K562 (cell line): ENCODE data around the gene KIF3A. TPM values are rescaled to one million over a fixed set of nuclear protein-coding genes. Genes with fewer than 3 reads are reported as not detected.

Experiments used
- DMBX1 ChIP-seq: fragments of 250-450 bp; sonication (Bioruptor Pico); IDR thresholded peaks from 2 replicates; pipeline ENCODE4 v1.8.0; 2022; ENCODE audit warnings: inconsistent platforms, mild to moderate bottlenecking, moderate library complexity, borderline replicate concordance
- EGR1 ChIP-seq: fragments of 450-650 bp; conservative IDR thresholded peaks from 2 replicates; pipeline ENCODE4 v1.6.1; 2017; ENCODE audit warnings: mild to moderate bottlenecking
- GTF2F1 ChIP-seq: IDR thresholded peaks from 2 replicates; pipeline ENCODE4 v1.6.1; 2011; ENCODE audit warnings: low read depth, low read length, improper control_type of control experiment
- ID3 ChIP-seq, 2 experiments: fragments of 250-450 bp in 1 of 2; fragments of 450-650 bp in 1 of 2; sonication (Bioruptor Pico) in 1 of 2; IDR thresholded peaks; 2 replicates each; pipeline versions ENCODE4 v1.6.1 to v1.8.0; 2016 to 2021; ENCODE audit warnings: mild to moderate bottlenecking in 2 of 2, moderate library complexity in 2 of 2, missing compliant biosample characterization in 1 of 2, missing genetic modification characterization in 1 of 2
- MITF ChIP-seq: IDR thresholded peaks from 2 replicates; pipeline ENCODE4 v1.6.1; 2014; ENCODE audit warnings: antibody characterized with exemption
- REST ChIP-seq, 2 experiments: fragments of 450-650 bp; formaldehyde crosslinking in 1 of 2; IDR thresholded peaks; 2 replicates each; pipeline versions ENCODE4 v1.4.0 to v1.6.1; 2014 to 2020; ENCODE audit warnings: mild to moderate bottlenecking in 2 of 2, borderline replicate concordance in 1 of 2, low read depth in 1 of 2
- SRSF1 ChIP-seq: fragments of 200-400 bp; formaldehyde crosslinking; IDR thresholded peaks from 2 replicates; pipeline ENCODE4 v1.6.1; 2017; ENCODE audit warnings: mild to moderate bottlenecking, low read depth, low read length, moderate library complexity
- STAT6 ChIP-seq: sonication (generic); formaldehyde crosslinking; IDR thresholded peaks from 2 replicates; pipeline ENCODE4 v1.8.1; 2023; ENCODE audit warnings: mild to moderate bottlenecking, missing genetic modification reagents
- TCF7L2 ChIP-seq: fragments of 150-350 bp; IDR thresholded peaks from 2 replicates; pipeline ENCODE4 v1.6.1; 2016; ENCODE audit warnings: low read depth, mild to moderate bottlenecking, low read length, moderate library complexity
- TEAD4 ChIP-seq, 2 experiments: sonication (generic) in 1 of 2; formaldehyde crosslinking in 1 of 2; IDR thresholded peaks; 2 replicates each; pipeline versions ENCODE4 v1.6.1 to v1.8.0; 2012 to 2022; ENCODE audit warnings: borderline replicate concordance in 1 of 2, inconsistent platforms in 1 of 2, low read length in 1 of 2, mild to moderate bottlenecking in 1 of 2, missing genetic modification reagents in 1 of 2
- ZNF445 ChIP-seq: fragments of 250-450 bp; sonication (Bioruptor Pico); IDR thresholded peaks from 2 replicates; pipeline ENCODE4 v1.4.0; 2020; ENCODE audit warnings: low read depth, mild to moderate bottlenecking, moderate library complexity
- polyA plus RNA-seq, 8 experiments: library from polyadenylated mRNA; depleted of rRNA in 4 of 8; stranded (reverse) in 5 of 8; unstranded in 3 of 8; fragments of >200 nt; fragmentation: Nextera tagmentation in 2 of 8; fragmentation: Illumina TruSeq in 1 of 8; extraction: Ambion mirVana in 2 of 8; extraction: Trizol in 1 of 8; gene quantifications; 2 replicates each; pipeline versions ENCODE4 v1.2.1 to v1.2.3, GENCODE V29; 2011 to 2014; ENCODE audit warnings: inconsistent platforms in 1 of 8, missing spikeins in 1 of 8
- total RNA-seq, 7 experiments: library from RNA; depleted of rRNA in 6 of 7; stranded (reverse); fragments of >200 nt in 6 of 7; fragmentation: Illumina TruSeq in 2 of 7; extraction: Trizol in 2 of 7; gene quantifications; 2 replicates each; pipeline versions ENCODE4 v1.2.1 to v1.2.3, GENCODE V29; 2011 to 2021; ENCODE audit warnings: low replicate concordance in 1 of 7

KIF3A gene
- total and polyA plus RNA-seq, 9 of the 15 experiments (the other 6 are each of a cell fraction or from before 2014, with no cell fraction given) = 1.5 to 7.8 (median 6.0) TPM

- no peak for TF ChIP-seq MITF
- no peak for TF ChIP-seq EGR1
- TF ChIP-seq GTF2F1 = peak; percentile 80
- no peak for TF ChIP-seq REST (IDR thresholded peaks at IDR 0.05; ENCODE audit: borderline replicate concordance)
- TF ChIP-seq REST (CRISPR knock-in tag; IDR thresholded peaks at IDR 0.05; ENCODE audit: low read depth) = peak; percentile 88
- no peak for TF ChIP-seq STAT6 (CRISPR knock-in tag)
- TF ChIP-seq TEAD4 (IDR thresholded peaks at IDR 0.05; ENCODE audit: low read length) = peak; percentile 69
- TF ChIP-seq TEAD4 (CRISPR knock-in tag; IDR thresholded peaks at IDR 0.05; ENCODE audit: borderline replicate concordance) = no peak
- TF ChIP-seq ID3 (CRISPR knock-in tag; IDR thresholded peaks at IDR 0.05) = peak; percentile 87
- peak; percentile 99 for TF ChIP-seq ID3 (tag; IDR thresholded peaks at IDR 0.05)
- TF ChIP-seq SRSF1 = no peak
- peak; percentile 99 for TF ChIP-seq DMBX1 (CRISPR knock-in tag)
- TF ChIP-seq TCF7L2 = no peak
- peak; percentile 82 for TF ChIP-seq ZNF445 (CRISPR knock-in tag)
Observed at GRCh38 chr5:132666310-132667123, 70.8 kb downstream of the KIF3A start (continued).
